GM12891 (cell line): ENCODE results near the gene MX1.

ENCODE experiments used
- PAX5 ChIP-seq: IDR thresholded peaks from 2 replicates; pipeline ENCODE4 v1.6.1; 2011; ENCODE audit warnings: low read length, moderate library complexity, mild to moderate bottlenecking; ENCODE audit not compliant: insufficient read depth, severe bottlenecking
- POLR2A ChIP-seq: IDR thresholded peaks from 2 replicates; pipeline ENCODE4 v1.6.1; 2011; ENCODE audit warnings: low read depth, low read length, control low read depth
- POLR2AphosphoS5 ChIP-seq: IDR thresholded peaks from 2 replicates; pipeline ENCODE4 v1.6.1; 2011; ENCODE audit warnings: low read depth, low read length, control low read depth
- POU2F2 ChIP-seq: IDR thresholded peaks from 2 replicates; pipeline ENCODE4 v1.6.1; 2011; ENCODE audit warnings: low read depth, mild to moderate bottlenecking, control low read depth, low read length, moderate library complexity
- SPI1 ChIP-seq: IDR thresholded peaks from 2 replicates; pipeline ENCODE4 v1.6.1; 2011; ENCODE audit warnings: low read depth, low read length, control low read depth
- TAF1 ChIP-seq: IDR thresholded peaks from 2 replicates; pipeline ENCODE4 v1.6.1; 2011; ENCODE audit warnings: low read depth, low read length, control low read depth

- TF ChIP-seq POLR2AphosphoS5 (no peak), SPI1 (no peak), POLR2A (no peak), PAX5 (no peak), TAF1 (no peak), POU2F2 (no peak)
Observed at GRCh38 chr21:41379901-41380300, 46.1 kb upstream of the MX1 start.
